HepG2 (cell line): ENCODE results near the gene TMEM63C. TPM values are rescaled to one million over a fixed set of nuclear protein-coding genes. Genes with fewer than 3 reads are reported as not detected.

Experiments used
- ARHGAP35 ChIP-seq: sonication (generic); formaldehyde crosslinking; IDR thresholded peaks from 2 replicates; pipeline ENCODE4 v1.9.0; 2022; ENCODE audit warnings: mild to moderate bottlenecking, inconsistent platforms, moderate library complexity, missing genetic modification reagents, borderline replicate concordance
- ARID4A ChIP-seq: sonication (generic); formaldehyde crosslinking; IDR thresholded peaks from 2 replicates; pipeline ENCODE4 v1.5.0; 2020; ENCODE audit warnings: mild to moderate bottlenecking, missing genetic modification reagents, borderline replicate concordance
- CREBL2 ChIP-seq: sonication (generic); formaldehyde crosslinking; IDR thresholded peaks from 2 replicates; pipeline ENCODE4 v1.8.1; 2023; ENCODE audit warnings: missing genetic modification reagents, mild to moderate bottlenecking, borderline replicate concordance
- MAFG ChIP-seq: sonication (generic); formaldehyde crosslinking; IDR thresholded peaks from 2 replicates; pipeline ENCODE4 v1.5.1; 2020; ENCODE audit warnings: mild to moderate bottlenecking, missing genetic modification reagents
- NCOA5 ChIP-seq: sonication (generic); formaldehyde crosslinking; IDR thresholded peaks from 2 replicates; pipeline ENCODE4 v1.4.0; 2020; ENCODE audit warnings: missing genetic modification reagents
- NFKBIZ ChIP-seq: IDR thresholded peaks from 2 replicates; pipeline ENCODE4 v1.6.1; 2018; ENCODE audit warnings: missing genetic modification reagents, missing compliant biosample characterization
- ZBTB7B ChIP-seq: sonication (generic); formaldehyde crosslinking; IDR thresholded peaks from 2 replicates; pipeline ENCODE4 v1.4.0; 2020; ENCODE audit warnings: missing genetic modification reagents
- ZNF44 ChIP-seq: sonication (generic); formaldehyde crosslinking; IDR thresholded peaks from 2 replicates; pipeline ENCODE4 v1.5.1; 2020; ENCODE audit warnings: mild to moderate bottlenecking, missing genetic modification reagents
- polyA plus RNA-seq, 8 experiments: library from polyadenylated mRNA; depleted of rRNA in 3 of 8; stranded (reverse) in 7 of 8; unstranded in 1 of 8; fragments of >200 nt; fragmentation: Illumina TruSeq in 4 of 8; extraction: Trizol in 4 of 8; gene quantifications; 2 replicates each; pipeline versions ENCODE4 v1.2.1 to v1.2.3, GENCODE V29; 2011 to 2016; ENCODE audit warnings: low read depth in 4 of 8, missing spikeins in 1 of 8, mixed read lengths in 1 of 8; ENCODE audit not compliant: insufficient read depth in 1 of 8
- total RNA-seq, 5 experiments: library from RNA; depleted of rRNA; stranded (reverse); fragments of >200 nt; fragmentation: Illumina TruSeq; extraction: Trizol; gene quantifications; 2 replicates each; pipeline ENCODE4 v1.2.3, GENCODE V29; 2016; ENCODE audit warnings: low read depth in 1 of 5
- TF ChIP-seq, protein P1 (sequence below): sonication (generic); formaldehyde crosslinking; IDR thresholded peaks from 2 replicates; pipeline ENCODE4 v1.4.0; 2020; ENCODE audit warnings: missing genetic modification reagents, mild to moderate bottlenecking, borderline replicate concordance
- TF ChIP-seq, protein P2 (sequence below): sonication (generic); formaldehyde crosslinking; IDR thresholded peaks from 2 replicates; pipeline ENCODE4 v1.4.0; 2020; ENCODE audit warnings: missing genetic modification reagents
- TF ChIP-seq, protein P3 (sequence below): sonication (generic); formaldehyde crosslinking; IDR thresholded peaks from 2 replicates; pipeline ENCODE4 v1.4.0; 2020; ENCODE audit warnings: low read depth, mild to moderate bottlenecking, missing genetic modification reagents
- TF ChIP-seq, protein P4 (sequence below): sonication (generic); formaldehyde crosslinking; IDR thresholded peaks from 2 replicates; pipeline ENCODE4 v1.5.1; 2020; ENCODE audit warnings: mild to moderate bottlenecking, missing genetic modification reagents, borderline replicate concordance
- TF ChIP-seq, protein P5 (sequence below): sonication (generic); formaldehyde crosslinking; IDR thresholded peaks from 2 replicates; pipeline ENCODE4 v1.8.1; 2023; ENCODE audit warnings: mild to moderate bottlenecking, missing genetic modification reagents

Gene TMEM63C
- total and polyA plus RNA-seq, 2 of the 13 experiments (the other 11 are each of a cell fraction or from before 2014, with no cell fraction given), result 0.17 to 0.27 TPM

GRCh38 chr14:77208291-77208978, 26.8 kb downstream of the TMEM63C start (continued):
- peak; percentile 34; the same call in 1 of the 2 replicates for TF ChIP-seq ARID4A (CRISPR knock-in tag)
- TF ChIP-seq, protein P1, sequence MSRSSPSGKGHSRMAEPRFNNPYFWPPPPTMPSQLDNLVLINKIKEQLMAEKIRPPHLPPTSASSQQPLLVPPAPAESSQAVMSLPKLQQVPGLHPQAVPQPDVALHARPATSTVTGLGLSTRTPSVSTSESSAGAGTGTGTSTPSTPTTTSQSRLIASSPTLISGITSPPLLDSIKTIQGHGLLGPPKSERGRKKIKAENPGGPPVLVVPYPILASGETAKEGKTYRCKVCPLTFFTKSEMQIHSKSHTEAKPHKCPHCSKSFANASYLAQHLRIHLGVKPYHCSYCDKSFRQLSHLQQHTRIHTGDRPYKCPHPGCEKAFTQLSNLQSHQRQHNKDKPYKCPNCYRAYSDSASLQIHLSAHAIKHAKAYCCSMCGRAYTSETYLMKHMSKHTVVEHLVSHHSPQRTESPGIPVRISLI (CRISPR knock-in tag), result no peak
- TF ChIP-seq MAFG (CRISPR knock-in tag), result no peak
- TF ChIP-seq, protein P2, sequence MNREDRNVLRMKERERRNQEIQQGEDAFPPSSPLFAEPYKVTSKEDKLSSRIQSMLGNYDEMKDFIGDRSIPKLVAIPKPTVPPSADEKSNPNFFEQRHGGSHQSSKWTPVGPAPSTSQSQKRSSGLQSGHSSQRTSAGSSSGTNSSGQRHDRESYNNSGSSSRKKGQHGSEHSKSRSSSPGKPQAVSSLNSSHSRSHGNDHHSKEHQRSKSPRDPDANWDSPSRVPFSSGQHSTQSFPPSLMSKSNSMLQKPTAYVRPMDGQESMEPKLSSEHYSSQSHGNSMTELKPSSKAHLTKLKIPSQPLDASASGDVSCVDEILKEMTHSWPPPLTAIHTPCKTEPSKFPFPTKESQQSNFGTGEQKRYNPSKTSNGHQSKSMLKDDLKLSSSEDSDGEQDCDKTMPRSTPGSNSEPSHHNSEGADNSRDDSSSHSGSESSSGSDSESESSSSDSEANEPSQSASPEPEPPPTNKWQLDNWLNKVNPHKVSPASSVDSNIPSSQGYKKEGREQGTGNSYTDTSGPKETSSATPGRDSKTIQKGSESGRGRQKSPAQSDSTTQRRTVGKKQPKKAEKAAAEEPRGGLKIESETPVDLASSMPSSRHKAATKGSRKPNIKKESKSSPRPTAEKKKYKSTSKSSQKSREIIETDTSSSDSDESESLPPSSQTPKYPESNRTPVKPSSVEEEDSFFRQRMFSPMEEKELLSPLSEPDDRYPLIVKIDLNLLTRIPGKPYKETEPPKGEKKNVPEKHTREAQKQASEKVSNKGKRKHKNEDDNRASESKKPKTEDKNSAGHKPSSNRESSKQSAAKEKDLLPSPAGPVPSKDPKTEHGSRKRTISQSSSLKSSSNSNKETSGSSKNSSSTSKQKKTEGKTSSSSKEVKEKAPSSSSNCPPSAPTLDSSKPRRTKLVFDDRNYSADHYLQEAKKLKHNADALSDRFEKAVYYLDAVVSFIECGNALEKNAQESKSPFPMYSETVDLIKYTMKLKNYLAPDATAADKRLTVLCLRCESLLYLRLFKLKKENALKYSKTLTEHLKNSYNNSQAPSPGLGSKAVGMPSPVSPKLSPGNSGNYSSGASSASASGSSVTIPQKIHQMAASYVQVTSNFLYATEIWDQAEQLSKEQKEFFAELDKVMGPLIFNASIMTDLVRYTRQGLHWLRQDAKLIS (CRISPR knock-in tag), result no peak
- no peak for TF ChIP-seq ZNF44 (CRISPR knock-in tag)
- no peak for TF ChIP-seq CREBL2 (CRISPR knock-in tag)
- TF ChIP-seq NFKBIZ, result peak; percentile 82
- TF ChIP-seq, protein P3, sequence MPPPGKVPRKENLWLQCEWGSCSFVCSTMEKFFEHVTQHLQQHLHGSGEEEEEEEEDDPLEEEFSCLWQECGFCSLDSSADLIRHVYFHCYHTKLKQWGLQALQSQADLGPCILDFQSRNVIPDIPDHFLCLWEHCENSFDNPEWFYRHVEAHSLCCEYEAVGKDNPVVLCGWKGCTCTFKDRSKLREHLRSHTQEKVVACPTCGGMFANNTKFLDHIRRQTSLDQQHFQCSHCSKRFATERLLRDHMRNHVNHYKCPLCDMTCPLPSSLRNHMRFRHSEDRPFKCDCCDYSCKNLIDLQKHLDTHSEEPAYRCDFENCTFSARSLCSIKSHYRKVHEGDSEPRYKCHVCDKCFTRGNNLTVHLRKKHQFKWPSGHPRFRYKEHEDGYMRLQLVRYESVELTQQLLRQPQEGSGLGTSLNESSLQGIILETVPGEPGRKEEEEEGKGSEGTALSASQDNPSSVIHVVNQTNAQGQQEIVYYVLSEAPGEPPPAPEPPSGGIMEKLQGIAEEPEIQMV (CRISPR knock-in tag), result peak; percentile 80; the same call in 1 of the 2 replicates
- TF ChIP-seq ZBTB7B (CRISPR knock-in tag), result 0 out of 2 replicates have a peak, but pooled peaks have one; percentile 46
- no peak for TF ChIP-seq NCOA5
- peak; percentile 85; the same call in 1 of the 2 replicates for TF ChIP-seq ARHGAP35 (CRISPR knock-in tag)
- TF ChIP-seq, protein P4, sequence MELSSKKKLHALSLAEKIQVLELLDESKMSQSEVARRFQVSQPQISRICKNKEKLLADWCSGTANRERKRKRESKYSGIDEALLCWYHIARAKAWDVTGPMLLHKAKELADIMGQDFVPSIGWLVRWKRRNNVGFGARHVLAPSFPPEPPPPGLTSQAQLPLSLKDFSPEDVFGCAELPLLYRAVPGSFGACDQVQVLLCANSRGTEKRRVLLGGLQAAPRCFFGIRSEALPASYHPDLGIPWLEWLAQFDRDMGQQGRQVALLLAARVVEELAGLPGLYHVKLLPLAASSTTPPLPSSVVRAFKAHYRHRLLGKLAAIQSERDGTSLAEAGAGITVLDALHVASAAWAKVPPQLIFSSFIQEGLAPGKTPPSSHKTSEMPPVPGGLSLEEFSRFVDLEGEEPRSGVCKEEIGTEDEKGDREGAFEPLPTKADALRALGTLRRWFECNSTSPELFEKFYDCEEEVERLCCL (CRISPR knock-in tag), result no peak; the same call in 1 of the 2 replicates
- TF ChIP-seq, protein P5, sequence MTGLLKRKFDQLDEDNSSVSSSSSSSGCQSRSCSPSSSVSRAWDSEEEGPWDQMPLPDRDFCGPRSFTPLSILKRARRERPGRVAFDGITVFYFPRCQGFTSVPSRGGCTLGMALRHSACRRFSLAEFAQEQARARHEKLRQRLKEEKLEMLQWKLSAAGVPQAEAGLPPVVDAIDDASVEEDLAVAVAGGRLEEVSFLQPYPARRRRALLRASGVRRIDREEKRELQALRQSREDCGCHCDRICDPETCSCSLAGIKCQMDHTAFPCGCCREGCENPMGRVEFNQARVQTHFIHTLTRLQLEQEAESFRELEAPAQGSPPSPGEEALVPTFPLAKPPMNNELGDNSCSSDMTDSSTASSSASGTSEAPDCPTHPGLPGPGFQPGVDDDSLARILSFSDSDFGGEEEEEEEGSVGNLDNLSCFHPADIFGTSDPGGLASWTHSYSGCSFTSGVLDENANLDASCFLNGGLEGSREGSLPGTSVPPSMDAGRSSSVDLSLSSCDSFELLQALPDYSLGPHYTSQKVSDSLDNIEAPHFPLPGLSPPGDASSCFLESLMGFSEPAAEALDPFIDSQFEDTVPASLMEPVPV, result no peak
